K562 (cell line): ENCODE data around the gene C9orf153. TPM values are rescaled to one million over a fixed set of nuclear protein-coding genes. Genes with fewer than 3 reads are reported as not detected.

Experiments used
- ATAC-seq: fragments of 200-7000 bp; cut with Tn5 transposase; 3 replicates; pipeline ENCODE4 v1.9.1; 2020; ENCODE audit warnings: moderate library complexity
- BruUV-seq: library from RNA; stranded (reverse); fragments of 400-500 nt; replicated peaks from 2 replicates; lab custom pipeline; 2021; lab: Mats Ljungman, UMichigan
- CTCF ChIA-PET: fragments of 300-600 bp; formaldehyde crosslinking; extraction: SDS; loops from one replicate; lab custom pipeline; 2021; ENCODE audit warnings: low intra/inter-chr PET ratio; lab: Yijun Ruan, JAX
- POLR2A ChIA-PET: fragments of 300-600, 350-650 bp; sonication (Branson Sonifier 250); formaldehyde crosslinking; extraction: SDS; loops from one replicate; lab custom pipeline; 2021; ENCODE audit warnings: antibody characterized with exemption, inconsistent platforms; lab: Yijun Ruan, JAX
- DNase-seq, 4 experiments: peaks; one replicate each; pipeline versions ENCODE4 v3.0.0 to v3.0.0-alpha.2; 2011 to 2018; ENCODE audit warnings: low spot score in 3 of 4, mixed read lengths in 3 of 4; ENCODE audit errors: extremely low read depth in 1 of 4
- FAIRE-seq: peaks from 2 replicates; lab custom pipeline; 2011; peaks lifted over from hg19 to GRCh38; lab: Jason Lieb, UNC
- H2AFZ ChIP-seq: 2 replicates; pipeline ENCODE4 v1.6.0; 2011; ENCODE audit warnings: low read depth, low read length, control low read depth, inconsistent platforms
- H3K27ac ChIP-seq: fragments of 200-600 bp; 3 replicates; pipeline ENCODE4 v1.8.0; 2011; ENCODE audit warnings: low read depth, mild to moderate bottlenecking, control low read depth, inconsistent platforms, low read length, moderate library complexity, mixed read lengths; ENCODE audit errors: extremely low read depth
- H3K27me3 ChIP-seq, 2 experiments: fragments of 300-600 bp in 1 of 2; 2 replicates in 1 of 2; 3 replicates in 1 of 2; pipeline versions ENCODE4 v1.6.0 to v1.8.0; 2011; ENCODE audit warnings: inconsistent platforms in 2 of 2, low read length in 2 of 2, mild to moderate bottlenecking in 1 of 2, mixed read lengths in 1 of 2, moderate library complexity in 1 of 2; ENCODE audit not compliant: control insufficient read depth in 2 of 2, insufficient read depth in 2 of 2
- H3K36me3 ChIP-seq: fragments of 300-600 bp; 3 replicates; pipeline ENCODE4 v1.8.0; 2011; ENCODE audit warnings: mild to moderate bottlenecking, low read length, inconsistent platforms; ENCODE audit not compliant: control insufficient read depth, insufficient read depth
- H3K4me1 ChIP-seq, 2 experiments: fragments of 200-600 bp in 1 of 2; replicated peaks in 1 of 2; 2 replicates in 1 of 2; 3 replicates in 1 of 2; pipeline versions ENCODE4 v1.5.1 to v1.8.0; 2011; ENCODE audit warnings: inconsistent platforms in 2 of 2, low read length in 2 of 2, mild to moderate bottlenecking in 1 of 2, mixed read lengths in 1 of 2, moderate library complexity in 1 of 2; ENCODE audit not compliant: control insufficient read depth in 2 of 2, insufficient read depth in 2 of 2
- H3K4me2 ChIP-seq: 2 replicates; pipeline ENCODE4 v1.6.1; 2011; ENCODE audit warnings: low read length, control low read depth, inconsistent platforms, mixed read lengths; ENCODE audit not compliant: insufficient read depth
- H3K4me3 ChIP-seq: fragments of 200-600 bp; sonication (generic), shearing (Covaris generic); 2 replicates; pipeline ENCODE4 v1.5.1; 2016; ENCODE audit warnings: control low read depth, inconsistent platforms
- H3K79me2 ChIP-seq: fragments of 200-600 bp; 3 replicates; pipeline ENCODE4 v1.8.0; 2011; ENCODE audit warnings: low read length, inconsistent platforms; ENCODE audit not compliant: control insufficient read depth, insufficient read depth
- H3K9ac ChIP-seq, 2 experiments: 2 replicates each; pipeline versions ENCODE4 v1.6.0 to v1.6.1; 2011; ENCODE audit warnings: low read depth in 2 of 2, low read length in 2 of 2, control low read depth in 1 of 2, inconsistent platforms in 1 of 2, mild to moderate bottlenecking in 1 of 2, mixed read lengths in 1 of 2; ENCODE audit not compliant: insufficient read depth in 1 of 2
- H3K9me1 ChIP-seq: one replicate; pipeline ENCODE4 v1.6.0; 2011; ENCODE audit warnings: inconsistent platforms, mild to moderate bottlenecking, low read length, moderate library complexity; ENCODE audit not compliant: control insufficient read depth, insufficient read depth
- H3K9me3 ChIP-seq: replicated peaks from 2 replicates; pipeline ENCODE4 v1.5.1; 2011; ENCODE audit warnings: low read depth, low read length, inconsistent platforms; ENCODE audit not compliant: control insufficient read depth, insufficient read depth
- H4K20me1 ChIP-seq: replicated peaks from 2 replicates; pipeline ENCODE4 v1.6.1; 2011; ENCODE audit warnings: low read length, inconsistent platforms, mixed read lengths; ENCODE audit not compliant: control insufficient read depth, insufficient read depth
- BRD4 ChIP-seq: fragments of 200-600 bp; sonication (generic); IDR thresholded peaks from 2 replicates; pipeline ENCODE4 v1.6.1; 2017; ENCODE audit warnings: inconsistent platforms
- CAMTA2 ChIP-seq: fragments of 250-450 bp; sonication (Bioruptor Pico); conservative IDR thresholded peaks from 2 replicates; pipeline ENCODE4 v1.5.1; 2022
- HDAC2 ChIP-seq: fragments of 450-650 bp; IDR thresholded peaks from 2 replicates; pipeline ENCODE4 v1.6.1; 2016; ENCODE audit warnings: mild to moderate bottlenecking
- KLF1 ChIP-seq: fragments of 450-650 bp; IDR thresholded peaks from 2 replicates; pipeline ENCODE4 v1.6.1; 2016; ENCODE audit warnings: missing genetic modification characterization, missing compliant biosample characterization
- MCM2 ChIP-seq: fragments of 450-650 bp; IDR thresholded peaks from 2 replicates; pipeline ENCODE4 v1.6.1; 2017; ENCODE audit warnings: low read depth, mild to moderate bottlenecking
- PTRF ChIP-seq: fragments of 450-650 bp; IDR thresholded peaks from 2 replicates; pipeline ENCODE4 v1.6.1; 2016; ENCODE audit warnings: mild to moderate bottlenecking, missing genetic modification characterization, missing compliant biosample characterization
- RAD51 ChIP-seq: fragments of 450-650 bp; IDR thresholded peaks from 2 replicates; pipeline ENCODE4 v1.7.1; 2016; ENCODE audit warnings: low read depth, mild to moderate bottlenecking, borderline replicate concordance
- ZNF280A ChIP-seq: fragments of 450-650 bp; IDR thresholded peaks from 2 replicates; pipeline ENCODE4 v1.6.1; 2018; ENCODE audit warnings: mild to moderate bottlenecking, low read depth; ENCODE audit not compliant: partially characterized antibody
- WGBS: fragments of 100-300 bp; shearing (Covaris generic); methylation state at CpG from one replicate; pipeline ENCODE4 v1.1.6; 2016; ENCODE audit warnings: low coverage, mixed read lengths; ENCODE audit not compliant: insufficient coverage; ENCODE audit errors: missing lambda C conversion rate; 5-methylcytosine and 5-hydroxymethylcytosine counted together
- in situ Hi-C: fragments of 300-500 bp; cut with MboI; formaldehyde crosslinking; loops from 4 replicates; pipeline ENCODE4 v1.15.0; 2018; ENCODE audit warnings: inconsistent platforms, mixed read lengths
- intact Hi-C: fragments of 100-400 bp; cut with micrococcal nuclease; formaldehyde crosslinking; loops from 2 replicates; pipeline ENCODE4 v1.14.2; 2022
- polyA plus RNA-seq, 8 experiments: library from polyadenylated mRNA; depleted of rRNA in 4 of 8; stranded (reverse) in 5 of 8; unstranded in 3 of 8; fragments of >200 nt; fragmentation: Nextera tagmentation in 2 of 8; fragmentation: Illumina TruSeq in 1 of 8; extraction: Ambion mirVana in 2 of 8; extraction: Trizol in 1 of 8; gene quantifications; 2 replicates each; pipeline versions ENCODE4 v1.2.1 to v1.2.3, GENCODE V29; 2011 to 2014; ENCODE audit warnings: inconsistent platforms in 1 of 8, missing spikeins in 1 of 8
- total RNA-seq, 7 experiments: library from RNA; depleted of rRNA in 6 of 7; stranded (reverse); fragments of >200 nt in 6 of 7; fragmentation: Illumina TruSeq in 2 of 7; extraction: Trizol in 2 of 7; gene quantifications; 2 replicates each; pipeline versions ENCODE4 v1.2.1 to v1.2.3, GENCODE V29; 2011 to 2021; ENCODE audit warnings: low replicate concordance in 1 of 7
- TF ChIP-seq, protein P1 (sequence below): fragments of 450-650 bp; IDR thresholded peaks from 2 replicates; pipeline ENCODE4 v1.7.1; 2018; ENCODE audit warnings: mild to moderate bottlenecking, low read depth; ENCODE audit not compliant: partially characterized antibody
- TF ChIP-seq, protein P2 (sequence below): fragments of 450-650 bp; formaldehyde crosslinking; IDR thresholded peaks from 2 replicates; pipeline ENCODE4 v1.4.0; 2022; ENCODE audit warnings: mild to moderate bottlenecking, moderate library complexity
- TF ChIP-seq, protein P3 (sequence below): fragments of 250-450 bp; sonication (Bioruptor Pico); IDR thresholded peaks from 2 replicates; pipeline ENCODE4 v1.4.0; 2020

Gene C9orf153
- total and polyA plus RNA-seq, 9 of the 15 experiments (the other 6 are each of a cell fraction or from before 2014, with no cell fraction given) = 0.07 to 1.2 (median 0.11) TPM; not detected in 5

GRCh38 chr9:86185872-86186271, 73.6 kb downstream of the C9orf153 start (continued):
- TF ChIP-seq PTRF (tag) = no peak
- no peak for TF ChIP-seq RAD51
- TF ChIP-seq HDAC2 = no peak
- no peak for TF ChIP-seq MCM2
- TF ChIP-seq, protein P1, sequence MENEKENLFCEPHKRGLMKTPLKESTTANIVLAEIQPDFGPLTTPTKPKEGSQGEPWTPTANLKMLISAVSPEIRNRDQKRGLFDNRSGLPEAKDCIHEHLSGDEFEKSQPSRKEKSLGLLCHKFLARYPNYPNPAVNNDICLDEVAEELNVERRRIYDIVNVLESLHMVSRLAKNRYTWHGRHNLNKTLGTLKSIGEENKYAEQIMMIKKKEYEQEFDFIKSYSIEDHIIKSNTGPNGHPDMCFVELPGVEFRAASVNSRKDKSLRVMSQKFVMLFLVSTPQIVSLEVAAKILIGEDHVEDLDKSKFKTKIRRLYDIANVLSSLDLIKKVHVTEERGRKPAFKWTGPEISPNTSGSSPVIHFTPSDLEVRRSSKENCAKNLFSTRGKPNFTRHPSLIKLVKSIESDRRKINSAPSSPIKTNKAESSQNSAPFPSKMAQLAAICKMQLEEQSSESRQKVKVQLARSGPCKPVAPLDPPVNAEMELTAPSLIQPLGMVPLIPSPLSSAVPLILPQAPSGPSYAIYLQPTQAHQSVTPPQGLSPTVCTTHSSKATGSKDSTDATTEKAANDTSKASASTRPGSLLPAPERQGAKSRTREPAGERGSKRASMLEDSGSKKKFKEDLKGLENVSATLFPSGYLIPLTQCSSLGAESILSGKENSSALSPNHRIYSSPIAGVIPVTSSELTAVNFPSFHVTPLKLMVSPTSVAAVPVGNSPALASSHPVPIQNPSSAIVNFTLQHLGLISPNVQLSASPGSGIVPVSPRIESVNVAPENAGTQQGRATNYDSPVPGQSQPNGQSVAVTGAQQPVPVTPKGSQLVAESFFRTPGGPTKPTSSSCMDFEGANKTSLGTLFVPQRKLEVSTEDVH = no peak
- TF ChIP-seq, protein P2, sequence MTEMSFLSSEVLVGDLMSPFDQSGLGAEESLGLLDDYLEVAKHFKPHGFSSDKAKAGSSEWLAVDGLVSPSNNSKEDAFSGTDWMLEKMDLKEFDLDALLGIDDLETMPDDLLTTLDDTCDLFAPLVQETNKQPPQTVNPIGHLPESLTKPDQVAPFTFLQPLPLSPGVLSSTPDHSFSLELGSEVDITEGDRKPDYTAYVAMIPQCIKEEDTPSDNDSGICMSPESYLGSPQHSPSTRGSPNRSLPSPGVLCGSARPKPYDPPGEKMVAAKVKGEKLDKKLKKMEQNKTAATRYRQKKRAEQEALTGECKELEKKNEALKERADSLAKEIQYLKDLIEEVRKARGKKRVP = no peak

- 5% methylated on average over 3 of the region's 4 CpGs for WGBS
- intact Hi-C loops = no loop called here
- BruUV-seq = no TSS peak
- Histone ChIP-seq H3K4me2 (no peak overlapping the region), H3K9ac (no peak overlapping the region), H3K27me3 (no peaks in the 10 kb centered on the region), H3K9me3 (no peaks in the 10 kb centered on the region), H4K20me1 (no peaks in the 10 kb centered on the region), H3K4me3 (no peak overlapping the region), H2AFZ (no peak overlapping the region), H3K36me3 (no peaks in the 10 kb centered on the region), H3K79me2 (no peaks in the 10 kb centered on the region), H3K9me1 (no peaks in the 10 kb centered on the region), H3K27ac (no peak overlapping the region), H3K4me1 (no peaks in the 10 kb centered on the region)
- ATAC-seq = no peak
- in situ Hi-C loops = no loop called here
- DNase-seq = no peak
- CTCF ChIA-PET = no interaction called here
- FAIRE-seq = no peak
- POLR2A ChIA-PET = no interaction called here
- no peak for TF ChIP-seq BRD4
- TF ChIP-seq, protein P3, sequence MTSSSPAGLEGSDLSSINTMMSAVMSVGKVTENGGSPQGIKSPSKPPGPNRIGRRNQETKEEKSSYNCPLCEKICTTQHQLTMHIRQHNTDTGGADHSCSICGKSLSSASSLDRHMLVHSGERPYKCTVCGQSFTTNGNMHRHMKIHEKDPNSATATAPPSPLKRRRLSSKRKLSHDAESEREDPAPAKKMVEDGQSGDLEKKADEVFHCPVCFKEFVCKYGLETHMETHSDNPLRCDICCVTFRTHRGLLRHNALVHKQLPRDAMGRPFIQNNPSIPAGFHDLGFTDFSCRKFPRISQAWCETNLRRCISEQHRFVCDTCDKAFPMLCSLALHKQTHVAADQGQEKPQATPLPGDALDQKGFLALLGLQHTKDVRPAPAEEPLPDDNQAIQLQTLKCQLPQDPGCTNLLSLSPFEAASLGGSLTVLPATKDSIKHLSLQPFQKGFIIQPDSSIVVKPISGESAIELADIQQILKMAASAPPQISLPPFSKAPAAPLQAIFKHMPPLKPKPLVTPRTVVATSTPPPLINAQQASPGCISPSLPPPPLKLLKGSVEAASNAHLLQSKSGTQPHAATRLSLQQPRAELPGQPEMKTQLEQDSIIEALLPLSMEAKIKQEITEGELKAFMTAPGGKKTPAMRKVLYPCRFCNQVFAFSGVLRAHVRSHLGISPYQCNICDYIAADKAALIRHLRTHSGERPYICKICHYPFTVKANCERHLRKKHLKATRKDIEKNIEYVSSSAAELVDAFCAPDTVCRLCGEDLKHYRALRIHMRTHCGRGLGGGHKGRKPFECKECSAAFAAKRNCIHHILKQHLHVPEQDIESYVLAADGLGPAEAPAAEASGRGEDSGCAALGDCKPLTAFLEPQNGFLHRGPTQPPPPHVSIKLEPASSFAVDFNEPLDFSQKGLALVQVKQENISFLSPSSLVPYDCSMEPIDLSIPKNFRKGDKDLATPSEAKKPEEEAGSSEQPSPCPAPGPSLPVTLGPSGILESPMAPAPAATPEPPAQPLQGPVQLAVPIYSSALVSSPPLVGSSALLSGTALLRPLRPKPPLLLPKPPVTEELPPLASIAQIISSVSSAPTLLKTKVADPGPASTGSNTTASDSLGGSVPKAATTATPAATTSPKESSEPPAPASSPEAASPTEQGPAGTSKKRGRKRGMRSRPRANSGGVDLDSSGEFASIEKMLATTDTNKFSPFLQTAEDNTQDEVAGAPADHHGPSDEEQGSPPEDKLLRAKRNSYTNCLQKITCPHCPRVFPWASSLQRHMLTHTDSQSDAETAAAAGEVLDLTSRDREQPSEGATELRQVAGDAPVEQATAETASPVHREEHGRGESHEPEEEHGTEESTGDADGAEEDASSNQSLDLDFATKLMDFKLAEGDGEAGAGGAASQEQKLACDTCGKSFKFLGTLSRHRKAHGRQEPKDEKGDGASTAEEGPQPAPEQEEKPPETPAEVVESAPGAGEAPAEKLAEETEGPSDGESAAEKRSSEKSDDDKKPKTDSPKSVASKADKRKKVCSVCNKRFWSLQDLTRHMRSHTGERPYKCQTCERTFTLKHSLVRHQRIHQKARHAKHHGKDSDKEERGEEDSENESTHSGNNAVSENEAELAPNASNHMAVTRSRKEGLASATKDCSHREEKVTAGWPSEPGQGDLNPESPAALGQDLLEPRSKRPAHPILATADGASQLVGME (CRISPR knock-in tag) = no peak
- no peak for TF ChIP-seq ZNF280A
- no peak for TF ChIP-seq KLF1 (tag)
- no peak for TF ChIP-seq CAMTA2 (CRISPR knock-in tag)
Measured at GRCh38 chr9:86184138-86184524, 75.3 kb downstream of the C9orf153 start.
